ENCODE results near the gene ADORA3. TPM values are rescaled to one million over a fixed set of nuclear protein-coding genes. Genes with fewer than 3 reads are reported as not detected.

ADORA3 gene
- total and polyA plus RNA-seq, 2 of the 4 experiments (the other 2 are of a cell fraction) = not detected

DNA sequence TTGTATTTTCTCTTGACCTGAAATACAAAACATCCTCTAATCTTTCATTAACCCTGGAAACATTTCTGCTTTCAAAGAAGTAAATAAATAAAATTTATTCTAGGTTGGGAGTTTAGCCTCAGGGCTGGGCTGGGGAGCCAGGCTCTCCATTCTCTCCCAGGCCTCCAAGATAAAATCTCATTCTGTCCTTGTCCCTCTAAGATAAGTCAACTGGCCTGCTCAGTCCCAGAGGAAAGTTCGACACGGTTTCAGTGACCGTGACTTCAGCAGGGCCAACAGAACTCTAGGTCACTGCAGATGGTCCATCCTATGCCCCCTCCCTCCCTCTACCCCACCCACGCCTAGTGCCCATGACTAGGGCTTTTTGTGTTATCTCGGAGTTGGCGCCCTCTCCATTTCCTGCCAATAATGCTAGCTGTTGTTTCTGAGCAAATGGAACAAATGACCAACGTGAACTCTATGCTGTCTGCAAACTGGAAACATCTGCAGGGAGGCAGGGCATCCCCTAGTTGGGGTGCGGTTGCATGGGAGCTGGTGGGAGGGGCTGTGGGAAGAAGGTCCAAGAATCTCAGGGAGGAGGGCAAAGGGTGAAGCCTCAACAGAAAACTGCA lies 10.1 kb upstream of the ADORA3 start:
- intact Hi-C loops (cut with micrococcal nuclease) (no loop called here), dilution Hi-C loops (cut with HindIII; ENCODE audit: low sequenced_read_pairs, unreplicated experiment) (no loop called here), in situ Hi-C loops (cut with MboI; ENCODE audit: low sequenced_read_pairs) (no loop called here)
- no peak for DNase-seq
- H3K4me1 ChIP-seq (ENCODE audit: control insufficient read depth, insufficient read depth, low read length) = peaks cover 7% of the 10 kb centered on the region
- H3K18ac ChIP-seq (ENCODE audit: low read depth, low read length) = no peak overlapping the region
- H3K4me3 ChIP-seq (ENCODE audit: insufficient read depth, low read depth, low read length) = no peak overlapping the region
- WGBS, 2 experiments (ENCODE audit: extremely low coverage in 2 of 2, insufficient read length in 1 of 2) = 68% methylated on average over 3 of the region's 8 CpGs; no CpG with 5 or more reads in 1 of the 2 experiments
- H4K91ac ChIP-seq (ENCODE audit: insufficient read depth, low read depth, low read length) = no peak overlapping the region
- ChIA-PET CTCF (no interaction called here), POLR2A (ENCODE audit: unreplicated experiment) (no interaction called here)
- H4K5ac ChIP-seq (ENCODE audit: low read depth, low read length) = no peak overlapping the region
- no peak overlapping the region for H2AFZ ChIP-seq (replicated peaks; ENCODE audit: low read length, poor library complexity)
- no peak overlapping the region for H3K4me2 ChIP-seq (ENCODE audit: low read depth, low read length)
- H3K27me3 ChIP-seq (ENCODE audit: control insufficient read depth, insufficient read depth, low read length) = no peaks in the 10 kb centered on the region
- no TSS peak for BruUV-seq (replicated peaks)
- no peak overlapping the region for H4K8ac ChIP-seq (ENCODE audit: low read depth in 2 of 2, low read length in 2 of 2)
- H3K9ac ChIP-seq (ENCODE audit: low read depth, low read length) = no peak overlapping the region
- no peak overlapping the region for H2BK5ac ChIP-seq (ENCODE audit: low read depth, low read length, poor library complexity, severe bottlenecking)
- no peaks in the 10 kb centered on the region for H3K36me3 ChIP-seq (ENCODE audit: control insufficient read depth, insufficient read depth, low read length)
- no peak overlapping the region for H2AK5ac ChIP-seq (ENCODE audit: low read depth, low read length)
- ATAC-seq (ENCODE audit: low read depth) = no peak
- peaks cover 0 to under 1% of the 10 kb centered on the region in 2 experiments; a peak in 1 of 4 replicates for H3K79me1 ChIP-seq (ENCODE audit: low read depth in 1 of 2, low read length in 2 of 2)
- peaks cover 7% of the 10 kb centered on the region for H3K9me1 ChIP-seq (ENCODE audit: insufficient read depth, low read length)
- H2AK9ac ChIP-seq (replicated peaks; ENCODE audit: low read depth, low read length, poor library complexity) = no peak overlapping the region
- no peaks in the 10 kb centered on the region for H4K20me1 ChIP-seq (ENCODE audit: insufficient read depth, low read length)
- H2BK20ac ChIP-seq (ENCODE audit: low read depth, low read length) = no peak overlapping the region
- H3K4ac ChIP-seq (ENCODE audit: low read depth, low read length) = no peak overlapping the region
- H3K23ac ChIP-seq (ENCODE audit: low read depth, low read length) = no peak overlapping the region
- TF ChIP-seq FOS (IDR thresholded peaks at IDR 0.05; ENCODE audit: low read depth, low read length) = no peak
- no peak for TF ChIP-seq SMC3 (IDR thresholded peaks at IDR 0.05; ENCODE audit: low read depth, low read length)
- TF ChIP-seq, protein P1, sequence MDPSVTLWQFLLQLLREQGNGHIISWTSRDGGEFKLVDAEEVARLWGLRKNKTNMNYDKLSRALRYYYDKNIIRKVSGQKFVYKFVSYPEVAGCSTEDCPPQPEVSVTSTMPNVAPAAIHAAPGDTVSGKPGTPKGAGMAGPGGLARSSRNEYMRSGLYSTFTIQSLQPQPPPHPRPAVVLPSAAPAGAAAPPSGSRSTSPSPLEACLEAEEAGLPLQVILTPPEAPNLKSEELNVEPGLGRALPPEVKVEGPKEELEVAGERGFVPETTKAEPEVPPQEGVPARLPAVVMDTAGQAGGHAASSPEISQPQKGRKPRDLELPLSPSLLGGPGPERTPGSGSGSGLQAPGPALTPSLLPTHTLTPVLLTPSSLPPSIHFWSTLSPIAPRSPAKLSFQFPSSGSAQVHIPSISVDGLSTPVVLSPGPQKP (IDR thresholded peaks at IDR 0.05; ENCODE audit: borderline replicate concordance, low read depth, low read length) = no peak
- H2BK15ac ChIP-seq (ENCODE audit: low read depth, low read length) = no peak overlapping the region
- no peaks in the 10 kb centered on the region for H3K9me3 ChIP-seq (ENCODE audit: control insufficient read depth, insufficient read depth, low read length)
- H3K56ac ChIP-seq (ENCODE audit: extremely low read depth, insufficient read depth, low read length) = no peak overlapping the region
- H3K27ac ChIP-seq (ENCODE audit: insufficient read depth, low read length) = no peak overlapping the region
- no peak overlapping the region for H2BK120ac ChIP-seq (ENCODE audit: low read depth, low read length)
- no peak overlapping the region for H3K14ac ChIP-seq (replicated peaks; ENCODE audit: low read depth, low read length)
